Thymus (tissue), 11 donors: ENCODE measurements around the gene NKX1-1. TPM values are rescaled to one million over a fixed set of nuclear protein-coding genes. Genes with fewer than 3 reads are reported as not detected.

Source experiments
- DNase-seq, 9 donors: peaks; one replicate each; pipeline ENCODE4 v3.0.0-alpha.2; 2013; ENCODE audit warnings: low spot score in 9 of 9, low read depth in 6 of 9, missing footprints in 1 of 9
- H3K27ac ChIP-seq, 2 donors: one replicate each; pipeline ENCODE4 v1.5.1; 2013; ENCODE audit warnings: control low read depth in 1 of 2, low read depth in 1 of 2, low read length in 1 of 2, mild to moderate bottlenecking in 1 of 2, moderate library complexity in 1 of 2
- H3K27me3 ChIP-seq, 2 donors: one replicate each; pipeline ENCODE4 v1.5.1; 2013; ENCODE audit warnings: low read length in 1 of 2; ENCODE audit not compliant: control insufficient read depth in 2 of 2, insufficient read depth in 1 of 2
- H3K36me3 ChIP-seq, 2 donors: one replicate each; pipeline ENCODE4 v1.5.1; 2013; ENCODE audit warnings: low read length in 1 of 2, mild to moderate bottlenecking in 1 of 2, moderate library complexity in 1 of 2; ENCODE audit not compliant: control insufficient read depth in 2 of 2, insufficient read depth in 2 of 2
- H3K4me1 ChIP-seq, 2 donors: one replicate each; pipeline ENCODE4 v1.5.1; 2013; ENCODE audit warnings: low read length in 2 of 2; ENCODE audit not compliant: control insufficient read depth in 2 of 2, insufficient read depth in 2 of 2
- H3K4me3 ChIP-seq, 2 donors: one replicate each; pipeline ENCODE4 v1.5.1; 2013; ENCODE audit warnings: low read length in 2 of 2, control low read depth in 1 of 2, mild to moderate bottlenecking in 1 of 2
- H3K9me3 ChIP-seq, 2 donors: one replicate each; pipeline ENCODE4 v1.5.1; 2013; ENCODE audit warnings: low read length in 1 of 2, mild to moderate bottlenecking in 1 of 2; ENCODE audit not compliant: control insufficient read depth in 2 of 2, insufficient read depth in 1 of 2
- WGBS: extraction: QIAGEN DNeasy Blood & Tissue Kit; methylation state at CpG from one replicate; pipeline ENCODE4 v1.1.7; 2013; 5-methylcytosine and 5-hydroxymethylcytosine counted together
- polyA plus RNA-seq: library from polyadenylated mRNA; stranded (reverse); fragments of 200-250 nt; gene quantifications from one replicate; pipeline ENCODE4 v1.2.3, GENCODE V29; 2013
- total RNA-seq: library from RNA; stranded (reverse); fragments of 120-200 nt; gene quantifications from one replicate; pipeline ENCODE4 v1.2.4, GENCODE V29; 2013
- donor health status: healthy.

The NKX1-1 gene
- total and polyA plus RNA-seq, 2 donors = 0.05 TPM; not detected in 1

GRCh38 chr4:1401409-1402020 is 4.7 kb downstream of the NKX1-1 start:
- peaks cover 54 to 68% of the 10 kb centered on the region in 2 donors for H3K27me3 ChIP-seq
- H3K4me1 ChIP-seq = no peaks in the 10 kb centered on the region
- peaks cover 34 to 42% of the 10 kb centered on the region in 2 donors for H3K9me3 ChIP-seq
- 50% methylated on average over 18 of the region's 18 CpGs for WGBS
- H3K27ac ChIP-seq = no peak overlapping the region
- DNase-seq = no peak
- H3K4me3 ChIP-seq = no peak overlapping the region
- no peaks in the 10 kb centered on the region for H3K36me3 ChIP-seq

GRCh38 chr4:1400831-1401408 is 5.3 kb downstream of the NKX1-1 start:
- Histone ChIP-seq H3K27me3 (peaks cover 49 to 66% of the 10 kb centered on the region in 2 donors), H3K4me1 (no peaks in the 10 kb centered on the region), H3K4me3 (no peak overlapping the region), H3K27ac (no peak overlapping the region), H3K9me3 (peaks cover 40% of the 10 kb centered on the region in 2 donors), H3K36me3 (no peaks in the 10 kb centered on the region)
- DNase-seq = no peak
- 60% methylated on average over 13 of the region's 14 CpGs for WGBS

DNA sequence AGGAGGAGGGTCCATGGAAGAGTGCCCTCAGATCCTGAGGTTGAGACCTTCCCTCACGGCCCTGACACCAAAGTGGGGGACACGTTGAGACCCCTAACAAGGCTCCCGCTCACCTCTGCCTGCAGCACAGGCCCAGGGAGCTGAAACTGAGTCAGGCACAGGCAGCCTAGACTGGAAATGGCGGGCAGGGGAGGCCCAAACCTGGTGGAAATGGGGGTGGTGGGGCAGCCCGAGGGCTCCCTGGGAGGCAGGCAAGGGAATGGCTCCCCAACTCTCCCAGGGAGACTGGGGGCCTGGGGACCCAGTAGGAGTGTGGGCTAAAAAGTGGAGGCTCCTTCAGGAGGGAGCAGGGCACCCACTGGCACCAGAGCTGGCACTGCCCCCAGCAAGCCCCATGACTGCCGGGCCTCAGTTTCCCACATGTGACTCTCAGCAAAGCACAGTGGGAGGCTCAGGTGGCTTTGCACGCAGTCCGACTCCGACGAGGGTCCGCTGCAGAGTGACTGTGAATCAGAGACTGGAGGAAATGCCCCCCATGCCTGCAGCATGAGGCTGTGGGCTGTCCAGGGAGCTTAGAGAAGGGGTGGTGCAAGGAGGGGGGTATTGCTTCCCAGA is 5.9 kb downstream of the NKX1-1 start:
- H3K9me3 ChIP-seq = peaks cover 33 to 45% of the 10 kb centered on the region in 2 donors
- no peak overlapping the region for H3K27ac ChIP-seq
- H3K4me3 ChIP-seq = no peak overlapping the region
- no peaks in the 10 kb centered on the region for H3K36me3 ChIP-seq
- peaks cover 42 to 60% of the 10 kb centered on the region in 2 donors for H3K27me3 ChIP-seq
- WGBS = 92% methylated on average over 11 of the region's 11 CpGs
- DNase-seq = no peak
- H3K4me1 ChIP-seq = no peaks in the 10 kb centered on the region

- Histone ChIP-seq H3K27me3 (peaks cover 36 to 54% of the 10 kb centered on the region in 2 donors), H3K4me1 (no peaks in the 10 kb centered on the region), H3K27ac (no peak overlapping the region), H3K36me3 (no peaks in the 10 kb centered on the region), H3K9me3 (peaks cover 30 to 48% of the 10 kb centered on the region in 2 donors), H3K4me3 (no peak overlapping the region)
- WGBS = 93% methylated on average over 15 of the region's 15 CpGs
- no peak for DNase-seq
Observed at GRCh38 chr4:1399508-1400190, 6.6 kb downstream of the NKX1-1 start.

- WGBS = 90% methylated on average over 22 of the region's 22 CpGs
- no peak for DNase-seq
- H3K27ac ChIP-seq = no peak overlapping the region
- H3K4me1 ChIP-seq = no peaks in the 10 kb centered on the region
- H3K9me3 ChIP-seq = peaks cover 26 to 53% of the 10 kb centered on the region in 2 donors
- H3K4me3 ChIP-seq = no peak overlapping the region
- H3K36me3 ChIP-seq = peaks cover 0 to 3% of the 10 kb centered on the region in 2 donors
- H3K27me3 ChIP-seq = peaks cover 28 to 46% of the 10 kb centered on the region in 2 donors
Observed at GRCh38 chr4:1398681-1399507, 7.3 kb downstream of the NKX1-1 start.

DNA sequence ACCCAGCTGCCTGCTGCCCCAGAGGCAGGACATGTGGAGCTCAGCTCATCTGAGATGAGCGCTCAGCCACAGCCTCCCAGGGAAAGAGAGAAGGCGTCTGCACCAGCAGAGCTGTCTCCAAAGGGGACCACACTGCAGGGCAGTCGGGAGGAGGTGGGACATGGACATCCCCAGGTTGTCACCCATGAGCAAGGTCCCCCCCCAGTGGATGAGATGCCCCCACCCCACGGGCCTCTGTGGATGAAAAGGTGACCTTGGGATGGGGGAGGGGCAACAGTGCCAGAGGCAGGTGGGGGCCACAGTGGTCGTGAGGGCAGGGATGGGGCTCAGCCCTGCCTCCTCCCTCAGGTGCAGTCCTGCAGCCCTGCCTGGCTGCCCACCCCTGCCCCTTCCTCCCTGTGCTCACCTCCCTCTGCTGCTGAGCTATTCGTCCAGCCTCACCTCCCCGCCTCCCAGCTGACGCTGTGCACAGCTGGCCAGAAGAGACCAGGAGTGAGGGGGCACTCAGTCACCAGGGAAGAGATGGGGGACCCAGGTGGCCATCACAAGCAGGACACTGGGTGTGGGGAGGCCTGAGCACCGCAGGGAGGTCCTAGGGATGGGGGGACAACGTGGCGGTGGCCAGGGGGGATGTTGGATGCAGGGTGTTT is 9.3 kb downstream of the NKX1-1 start:
- Histone ChIP-seq H3K27me3 (peaks cover 9 to 29% of the 10 kb centered on the region in 2 donors), H3K4me3 (no peak overlapping the region), H3K4me1 (no peaks in the 10 kb centered on the region), H3K36me3 (peaks cover 0 to 5% of the 10 kb centered on the region in 2 donors), H3K27ac (no peak overlapping the region), H3K9me3 (peaks cover 19 to 56% of the 10 kb centered on the region in 2 donors)
- 95% methylated on average over 11 of the region's 11 CpGs for WGBS
- DNase-seq = no peak

- Histone ChIP-seq H3K27ac (no peak overlapping the region), H3K4me1 (no peaks in the 10 kb centered on the region), H3K9me3 (peaks cover 19 to 56% of the 10 kb centered on the region in 2 donors), H3K27me3 (peaks cover 5 to 22% of the 10 kb centered on the region in 2 donors), H3K4me3 (no peak overlapping the region), H3K36me3 (peaks cover 0 to 5% of the 10 kb centered on the region in 2 donors)
- no peak for DNase-seq
- 84% methylated on average over 13 of the region's 13 CpGs for WGBS
Observed at GRCh38 chr4:1395941-1396805, 10.1 kb downstream of the NKX1-1 start.
